GM12878 (cell line): ENCODE measurements around the gene TAF11L5. TPM values are rescaled to one million over a fixed set of nuclear protein-coding genes. Genes with fewer than 3 reads are reported as not detected.

Experiments
- ATAC-seq: fragments of 200-7000 bp; cut with Tn5 transposase; 3 replicates; pipeline ENCODE4 v1.9.1; 2020; ENCODE audit warnings: mild to moderate bottlenecking, moderate library complexity
- BruUV-seq: library from RNA; stranded (reverse); fragments of 400-500 nt; replicated peaks from 2 replicates; lab custom pipeline; 2021; lab: Mats Ljungman, UMichigan
- CTCF ChIA-PET: fragments of 300-600 bp; sonication (Branson Sonifier 250); formaldehyde crosslinking; extraction: SDS; loops from one replicate; lab custom pipeline; 2021; ENCODE audit warnings: inconsistent platforms; lab: Yijun Ruan, JAX
- POLR2A ChIA-PET: fragments of 350-600 bp; formaldehyde crosslinking; extraction: SDS; loops from one replicate; lab custom pipeline; 2021; ENCODE audit warnings: inconsistent platforms; lab: Charles Lee
- RAD21 ChIA-PET: fragments of 300-600 bp; sonication (Branson Sonifier 250); formaldehyde crosslinking; loops from one replicate; lab custom pipeline; 2023; ENCODE audit warnings: antibody characterized with exemption; ENCODE audit not compliant: unreplicated experiment; lab: Charles Lee
- SMC1A ChIA-PET: fragments of 300-600 bp; sonication (Branson Sonifier 250); formaldehyde crosslinking; loops from one replicate; lab custom pipeline; 2023; ENCODE audit not compliant: unreplicated experiment, uncharacterized antibody; lab: Charles Lee
- DNase-seq: peaks from one replicate; pipeline ENCODE4 v3.0.0-alpha.2; 2011; ENCODE audit warnings: low read depth, low spot score
- FAIRE-seq: peaks from 3 replicates; lab custom pipeline; 2011; peaks lifted over from hg19 to GRCh38; lab: Jason Lieb, UNC
- H2AFZ ChIP-seq: 2 replicates; pipeline ENCODE4 v1.6.0; 2011; ENCODE audit warnings: low read depth, low read length, control low read depth; ENCODE audit not compliant: control insufficient read depth
- H3K27ac ChIP-seq: 2 replicates; pipeline ENCODE4 v1.5.1; 2011; ENCODE audit warnings: control low read depth; ENCODE audit not compliant: control insufficient read depth, insufficient read depth
- H3K27me3 ChIP-seq, 2 experiments: replicated peaks in 1 of 2; 2 replicates each; pipeline versions ENCODE4 v1.6.0 to v1.6.1; 2011; ENCODE audit warnings: low read length in 1 of 2; ENCODE audit not compliant: control insufficient read depth in 2 of 2, insufficient read depth in 2 of 2
- H3K36me3 ChIP-seq, 2 experiments: 2 replicates each; pipeline ENCODE4 v1.5.1; 2011; ENCODE audit warnings: low read length in 1 of 2; ENCODE audit not compliant: control insufficient read depth in 2 of 2, insufficient read depth in 2 of 2
- H3K4me1 ChIP-seq: 2 replicates; pipeline ENCODE4 v1.6.1; 2011; ENCODE audit warnings: mild to moderate bottlenecking, low read length, moderate library complexity, mixed read lengths; ENCODE audit not compliant: control insufficient read depth, insufficient read depth
- H3K4me2 ChIP-seq: 2 replicates; pipeline ENCODE4 v1.6.0; 2011; ENCODE audit warnings: control low read depth; ENCODE audit not compliant: control insufficient read depth, insufficient read depth
- H3K4me3 ChIP-seq: fragments of 200-600 bp; sonication (generic); 2 replicates; pipeline ENCODE4 v1.5.1; 2016
- H3K79me2 ChIP-seq: 2 replicates; pipeline ENCODE4 v1.6.0; 2011; ENCODE audit warnings: low read length; ENCODE audit not compliant: control insufficient read depth, insufficient read depth
- H3K9ac ChIP-seq: 2 replicates; pipeline ENCODE4 v1.8.0; 2011; ENCODE audit warnings: low read length, control low read depth, mixed read lengths; ENCODE audit not compliant: control insufficient read depth, insufficient read depth
- H3K9me3 ChIP-seq: replicated peaks from 3 replicates; pipeline ENCODE4 v1.5.1; 2011; ENCODE audit warnings: mild to moderate bottlenecking, low read length; ENCODE audit not compliant: control insufficient read depth, insufficient read depth
- H4K20me1 ChIP-seq: 2 replicates; pipeline ENCODE4 v1.6.0; 2011; ENCODE audit not compliant: control insufficient read depth, insufficient read depth
- CEBPB ChIP-seq, 2 experiments: fragments of 150-350 bp in 1 of 2; IDR thresholded peaks; 2 replicates each; pipeline ENCODE4 v1.6.1; 2012 to 2014; ENCODE audit warnings: low read depth in 2 of 2, low read length in 2 of 2, borderline replicate concordance in 1 of 2, inconsistent platforms in 1 of 2
- CREB1 ChIP-seq: IDR thresholded peaks from 2 replicates; pipeline ENCODE4 v1.6.1; 2012; ENCODE audit warnings: low read depth, mild to moderate bottlenecking, inconsistent platforms
- DPF2 ChIP-seq: fragments of 450-650 bp; IDR thresholded peaks from 2 replicates; pipeline ENCODE4 v1.6.1; 2017; ENCODE audit warnings: mild to moderate bottlenecking
- EED ChIP-seq: sonication (generic); IDR thresholded peaks from 2 replicates; pipeline ENCODE4 v1.6.1; 2016; ENCODE audit warnings: antibody characterized with exemption, low read depth
- EZH2 ChIP-seq: IDR thresholded peaks from 2 replicates; pipeline ENCODE4 v1.6.1; 2012; ENCODE audit warnings: low read depth, mild to moderate bottlenecking, control low read depth, inconsistent platforms, low read length, borderline replicate concordance; ENCODE audit not compliant: control insufficient read depth
- HCFC1 ChIP-seq: fragments of 150-350 bp; IDR thresholded peaks from 2 replicates; pipeline ENCODE4 v1.6.1; 2014; ENCODE audit warnings: low read length
- HDAC2 ChIP-seq: fragments of 200-600 bp; sonication (generic); IDR thresholded peaks from 2 replicates; pipeline ENCODE4 v1.6.1; 2017
- HDAC6 ChIP-seq: fragments of 200-600 bp; sonication (generic); IDR thresholded peaks from one replicate; pipeline ENCODE4 v1.8.0; 2017; ENCODE audit warnings: antibody characterized with exemption; ENCODE audit not compliant: unreplicated experiment
- KDM1A ChIP-seq: fragments of 200-600 bp; sonication (generic); IDR thresholded peaks from 2 replicates; pipeline ENCODE4 v1.6.1; 2016; ENCODE audit warnings: borderline replicate concordance
- NR2C2 ChIP-seq: IDR thresholded peaks from 2 replicates; pipeline ENCODE4 v1.6.1; 2011; ENCODE audit warnings: borderline replicate concordance, low read depth; ENCODE audit not compliant: control insufficient read depth, insufficient read length
- PAX8 ChIP-seq: fragments of 450-650 bp; IDR thresholded peaks from 2 replicates; pipeline ENCODE4 v1.6.1; 2017; ENCODE audit warnings: mild to moderate bottlenecking, moderate library complexity
- RCOR1 ChIP-seq: conservative IDR thresholded peaks from 2 replicates; pipeline ENCODE4 v1.6.1; 2012; ENCODE audit warnings: low read depth, low read length, improper control_type of control experiment
- ZBED1 ChIP-seq: IDR thresholded peaks from 2 replicates; pipeline ENCODE4 v1.6.1; 2016; ENCODE audit warnings: borderline replicate concordance
- ZNF592 ChIP-seq: fragments of 450-650 bp; IDR thresholded peaks from 2 replicates; pipeline ENCODE4 v1.6.1; 2017; ENCODE audit warnings: mild to moderate bottlenecking, moderate library complexity
- WGBS: methylation state at CpG from one replicate; pipeline ENCODE4 v1.1.6; 2016; ENCODE audit warnings: low lambda C conversion rate; ENCODE audit not compliant: insufficient replicate concordance, insufficient coverage; ENCODE audit errors: missing lambda C conversion rate; 5-methylcytosine and 5-hydroxymethylcytosine counted together
- in situ Hi-C: fragments of 300-500 bp; cut with MboI; formaldehyde crosslinking; loops from 9 replicates; pipeline ENCODE4 v1.14.3; 2018; ENCODE audit warnings: mixed read lengths
- intact Hi-C: fragments of 100-400 bp; cut with micrococcal nuclease; formaldehyde crosslinking; loops from one replicate; pipeline ENCODE4 v1.14.2; 2022; ENCODE audit not compliant: unreplicated experiment
- polyA plus RNA-seq, 11 experiments: library from polyadenylated mRNA; depleted of rRNA in 4 of 11; unstranded in 6 of 11; stranded (reverse) in 5 of 11; fragments of >200 nt; fragmentation: Nextera tagmentation in 4 of 11; fragmentation: Illumina TruSeq in 1 of 11; extraction: Ambion mirVana in 4 of 11; extraction: Trizol in 1 of 11; gene quantifications; 1 replicate in 1 of 11; 2 replicates in 10 of 11; pipeline versions ENCODE4 v1.2.1 to v1.2.3, GENCODE V29; 2011 to 2016; ENCODE audit warnings: inconsistent platforms in 2 of 11, missing spikeins in 2 of 11, low read depth in 1 of 11
- total RNA-seq, 4 experiments: library from RNA; depleted of rRNA in 3 of 4; stranded (reverse); fragments of >200 nt in 3 of 4; fragmentation: Illumina TruSeq in 1 of 4; extraction: Trizol in 1 of 4; gene quantifications; 2 replicates each; pipeline versions ENCODE4 v1.2.1 to v1.2.3, GENCODE V29; 2013 to 2021
- TF ChIP-seq, protein P1 (sequence below): fragments of 450-650 bp; IDR thresholded peaks from 2 replicates; pipeline ENCODE4 v1.6.1; 2017; ENCODE audit warnings: low read depth, mild to moderate bottlenecking, moderate library complexity

The TAF11L5 gene
- total and polyA plus RNA-seq, 10 of the 15 experiments (the other 5 are each of a cell fraction or from before 2014, with no cell fraction given), result not detected

DNA sequence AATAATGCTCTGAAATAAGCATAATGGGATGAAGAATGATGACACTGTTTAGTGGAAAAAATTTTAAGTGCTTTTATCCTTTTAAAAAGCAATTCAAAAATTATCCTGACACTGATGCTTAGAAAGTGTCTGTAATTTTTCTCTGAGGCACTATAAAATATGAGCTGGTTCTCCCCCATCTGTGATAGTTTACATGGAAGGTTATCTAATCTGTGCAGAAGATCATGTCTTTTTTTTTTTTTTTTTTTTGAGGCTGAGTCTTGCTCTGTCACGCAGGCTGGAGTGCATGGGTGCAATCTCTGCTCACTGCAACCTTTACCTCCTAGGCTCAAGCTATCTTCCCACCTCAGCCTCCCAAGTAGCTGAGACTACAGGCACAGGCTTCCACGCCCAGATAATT lies 42.2 kb upstream of the TAF11L5 start:
- no peak overlapping the region for H3K9ac ChIP-seq
- no peaks in the 10 kb centered on the region; a peak in 1 of 4 replicates for H3K27me3 ChIP-seq
- DNase-seq, result no peak
- no TSS peak for BruUV-seq
- no peak overlapping the region for H2AFZ ChIP-seq
- no peak overlapping the region for H3K4me3 ChIP-seq
- 22% methylated on average over 2 of the region's 2 CpGs for WGBS
- no peaks in the 10 kb centered on the region for H4K20me1 ChIP-seq
- no peaks in the 10 kb centered on the region for H3K9me3 ChIP-seq
- H3K36me3 ChIP-seq, result no peaks in the 10 kb centered on the region
- SMC1A ChIA-PET, result no interaction called here
- intact Hi-C loops (loop anchor here (10.0 kb wide), 1 partner anchor 268 kb away; the partner anchor contains the start of gene BASP1), in situ Hi-C loops (no loop called here)
- no peaks in the 10 kb centered on the region for H3K4me1 ChIP-seq
- CTCF ChIA-PET, result no interaction called here
- H3K4me2 ChIP-seq, result no peak overlapping the region
- H3K27ac ChIP-seq, result no peak overlapping the region
- RAD21 ChIA-PET, result no interaction called here
- ATAC-seq, result no peak
- no peak for FAIRE-seq
- no peaks in the 10 kb centered on the region for H3K79me2 ChIP-seq
- POLR2A ChIA-PET, result no interaction called here
- no peak for TF ChIP-seq HCFC1
- no peak for TF ChIP-seq PAX8
- TF ChIP-seq, protein P1, sequence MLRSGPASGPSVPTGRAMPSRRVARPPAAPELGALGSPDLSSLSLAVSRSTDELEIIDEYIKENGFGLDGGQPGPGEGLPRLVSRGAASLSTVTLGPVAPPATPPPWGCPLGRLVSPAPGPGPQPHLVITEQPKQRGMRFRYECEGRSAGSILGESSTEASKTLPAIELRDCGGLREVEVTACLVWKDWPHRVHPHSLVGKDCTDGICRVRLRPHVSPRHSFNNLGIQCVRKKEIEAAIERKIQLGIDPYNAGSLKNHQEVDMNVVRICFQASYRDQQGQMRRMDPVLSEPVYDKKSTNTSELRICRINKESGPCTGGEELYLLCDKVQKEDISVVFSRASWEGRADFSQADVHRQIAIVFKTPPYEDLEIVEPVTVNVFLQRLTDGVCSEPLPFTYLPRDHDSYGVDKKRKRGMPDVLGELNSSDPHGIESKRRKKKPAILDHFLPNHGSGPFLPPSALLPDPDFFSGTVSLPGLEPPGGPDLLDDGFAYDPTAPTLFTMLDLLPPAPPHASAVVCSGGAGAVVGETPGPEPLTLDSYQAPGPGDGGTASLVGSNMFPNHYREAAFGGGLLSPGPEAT, result no peak
- no peak for TF ChIP-seq EED
- TF ChIP-seq HDAC6, result no peak
- TF ChIP-seq CREB1, result no peak
- TF ChIP-seq KDM1A, result no peak
- no peak for TF ChIP-seq EZH2
- TF ChIP-seq ZBED1, result no peak
- TF ChIP-seq NR2C2, result no peak
- TF ChIP-seq RCOR1, result no peak
- TF ChIP-seq ZNF592, result no peak
- TF ChIP-seq DPF2, result no peak
- no peak for TF ChIP-seq HDAC2
- no peak for TF ChIP-seq CEBPB (IDR thresholded peaks at IDR 0.05; ENCODE audit: borderline replicate concordance in 1 of 2, low read depth in 2 of 2, low read length in 2 of 2)
